Activated CD4-positive, alpha-beta T cell treated with anti-CD3 and anti-CD28 coated beads for 1 hour (primary cell): ENCODE results near the gene MPHOSPH9.

Source experiments
- DNase-seq: peaks from one replicate; pipeline ENCODE4 v3.0.0-alpha.2; 2020

MPHOSPH9 gene, protein sequence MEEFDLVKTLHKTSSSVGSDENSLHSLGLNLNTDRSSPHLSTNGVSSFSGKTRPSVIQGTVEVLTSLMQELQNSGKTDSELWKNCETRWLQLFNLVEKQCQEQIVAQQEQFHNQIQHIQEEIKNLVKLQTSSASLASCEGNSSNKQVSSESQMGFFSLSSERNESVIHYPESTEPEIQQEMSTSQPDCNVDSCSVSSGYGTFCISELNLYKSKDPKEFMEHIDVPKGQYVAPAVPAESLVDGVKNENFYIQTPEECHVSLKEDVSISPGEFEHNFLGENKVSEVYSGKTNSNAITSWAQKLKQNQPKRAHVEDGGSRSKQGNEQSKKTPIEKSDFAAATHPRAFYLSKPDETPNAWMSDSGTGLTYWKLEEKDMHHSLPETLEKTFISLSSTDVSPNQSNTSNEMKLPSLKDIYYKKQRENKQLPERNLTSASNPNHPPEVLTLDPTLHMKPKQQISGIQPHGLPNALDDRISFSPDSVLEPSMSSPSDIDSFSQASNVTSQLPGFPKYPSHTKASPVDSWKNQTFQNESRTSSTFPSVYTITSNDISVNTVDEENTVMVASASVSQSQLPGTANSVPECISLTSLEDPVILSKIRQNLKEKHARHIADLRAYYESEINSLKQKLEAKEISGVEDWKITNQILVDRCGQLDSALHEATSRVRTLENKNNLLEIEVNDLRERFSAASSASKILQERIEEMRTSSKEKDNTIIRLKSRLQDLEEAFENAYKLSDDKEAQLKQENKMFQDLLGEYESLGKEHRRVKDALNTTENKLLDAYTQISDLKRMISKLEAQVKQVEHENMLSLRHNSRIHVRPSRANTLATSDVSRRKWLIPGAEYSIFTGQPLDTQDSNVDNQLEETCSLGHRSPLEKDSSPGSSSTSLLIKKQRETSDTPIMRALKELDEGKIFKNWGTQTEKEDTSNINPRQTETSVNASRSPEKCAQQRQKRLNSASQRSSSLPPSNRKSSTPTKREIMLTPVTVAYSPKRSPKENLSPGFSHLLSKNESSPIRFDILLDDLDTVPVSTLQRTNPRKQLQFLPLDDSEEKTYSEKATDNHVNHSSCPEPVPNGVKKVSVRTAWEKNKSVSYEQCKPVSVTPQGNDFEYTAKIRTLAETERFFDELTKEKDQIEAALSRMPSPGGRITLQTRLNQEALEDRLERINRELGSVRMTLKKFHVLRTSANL

DNA sequence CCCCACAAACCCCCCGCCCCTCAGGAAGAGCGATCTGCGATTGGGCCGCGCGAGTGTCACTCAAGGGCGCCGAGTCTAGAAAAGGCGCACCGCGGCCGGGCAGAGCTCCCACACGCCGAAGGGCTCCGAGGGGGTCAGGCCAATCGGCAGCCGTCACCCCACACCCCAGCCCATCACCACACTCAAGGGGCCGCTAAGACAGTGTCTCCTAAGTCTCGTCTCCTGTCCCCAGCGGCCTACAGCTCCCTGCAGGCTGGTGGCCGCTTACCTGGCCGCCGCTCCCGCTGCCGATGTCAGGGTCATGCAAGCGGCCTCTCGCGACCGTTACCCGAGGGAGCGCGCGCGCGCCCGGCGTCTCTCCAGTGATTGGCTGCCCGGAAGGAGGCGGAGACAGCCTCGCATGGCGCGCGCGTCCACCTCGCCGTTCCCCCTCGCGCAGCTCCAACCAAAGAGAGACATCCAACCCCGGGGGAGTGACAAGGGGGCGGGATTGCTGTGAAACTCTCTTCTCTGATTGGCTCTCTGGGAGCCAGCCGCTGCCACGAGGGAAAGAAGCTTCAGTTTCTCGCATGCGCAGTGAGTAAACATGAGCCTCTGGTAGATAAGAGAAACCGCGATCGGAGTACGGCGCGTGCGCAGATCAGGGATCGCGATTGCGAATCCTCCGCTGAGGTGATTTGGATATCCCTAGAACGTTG lies at the start of gene MPHOSPH9, which contains the start of gene MTRFR:
MPHOSPH9 (minus strand) TSS at position 335 of the 698 bp plus-strand sequence. CDS start 2,777 bp downstream, outside the sequence.
MTRFR (plus strand) TSS at position 630 of the 698 bp plus-strand sequence. CDS start 20,239 bp downstream, outside the sequence.
- peak; percentile 98 for DNase-seq

DNA sequence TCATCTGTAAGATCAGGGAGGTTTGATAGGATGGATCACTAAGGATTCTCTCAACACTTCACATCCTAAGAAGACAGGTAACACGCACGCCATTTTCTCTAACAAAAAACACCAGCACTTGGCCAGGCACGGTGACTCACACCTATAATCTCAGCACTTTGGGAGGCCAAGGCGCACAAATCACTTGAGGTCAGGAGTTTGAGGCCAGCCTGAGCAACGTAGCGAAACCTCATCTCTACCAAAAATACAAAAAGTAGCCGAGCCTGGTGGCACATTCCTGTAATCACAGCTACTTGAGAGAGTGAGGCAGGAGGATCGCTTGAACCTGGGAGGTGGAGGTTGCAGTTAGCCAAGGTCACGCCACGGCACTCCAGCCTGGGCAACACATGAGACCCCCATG lies 49.2 kb upstream of the MPHOSPH9 start:
- DNase-seq, result no peak

DNA sequence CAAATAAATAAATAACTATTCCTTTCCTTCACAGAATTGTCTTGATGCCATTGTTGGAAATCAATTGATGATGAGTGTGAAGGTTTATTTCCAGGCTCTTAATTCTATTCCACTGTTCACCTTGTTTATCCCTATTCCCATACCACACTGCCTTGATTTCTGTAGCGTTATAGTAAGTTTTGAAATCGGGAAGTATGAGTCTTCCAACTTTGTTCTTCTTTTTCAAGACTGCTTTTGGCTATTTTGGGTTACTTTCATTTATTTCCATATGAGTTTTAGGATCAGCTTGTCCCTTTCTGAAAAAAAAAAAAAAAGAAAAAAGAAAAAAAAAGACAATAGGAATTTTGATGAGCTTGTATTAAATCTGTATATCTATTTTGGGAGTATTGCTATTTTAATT lies 48.0 kb upstream of the MPHOSPH9 start:
- DNase-seq, result no peak

DNA sequence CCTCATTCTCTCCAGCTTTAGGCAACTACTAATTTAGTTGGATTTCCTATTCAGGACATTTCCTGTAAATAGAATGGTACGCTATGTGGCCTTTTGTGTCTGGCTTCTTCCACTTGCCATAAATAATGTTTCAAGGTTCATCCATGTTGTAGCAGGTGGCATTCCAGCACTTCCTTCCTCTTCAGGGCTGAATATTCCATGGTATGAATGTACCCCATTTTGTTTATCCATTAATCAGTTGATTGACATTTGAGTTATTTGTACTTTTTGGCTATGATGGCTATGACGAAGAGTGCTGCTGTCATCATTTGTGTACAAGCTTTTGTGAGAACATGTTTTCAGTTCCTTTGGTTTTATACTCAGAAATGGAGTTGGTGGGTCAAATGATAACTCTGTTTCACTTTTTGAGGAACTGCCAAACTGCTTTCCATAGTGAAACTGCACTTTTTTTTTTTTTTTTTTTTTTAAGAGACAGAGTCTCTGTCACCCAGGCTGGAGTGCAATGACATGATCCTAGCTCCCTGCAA lies 45.2 kb upstream of the MPHOSPH9 start:
- DNase-seq, result no peak

DNA sequence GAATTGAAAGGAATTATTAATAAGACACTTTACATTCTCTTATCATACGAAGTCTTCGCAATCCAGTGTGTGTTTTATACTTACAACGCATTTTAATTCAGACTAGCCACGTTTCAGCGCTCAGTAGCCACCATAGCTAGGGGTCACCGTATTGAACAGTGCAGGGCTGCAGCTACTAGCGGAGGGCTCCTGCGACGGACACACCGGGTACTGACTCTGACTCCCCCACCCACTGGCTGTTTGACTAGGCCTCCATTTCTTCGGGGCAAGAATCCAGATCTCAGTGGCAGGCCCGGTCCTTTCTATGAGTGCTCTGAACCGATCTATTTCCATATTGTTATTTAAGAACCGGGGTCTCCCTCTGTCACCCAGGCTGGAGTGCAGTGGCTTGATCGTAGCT lies 40.2 kb upstream of the MPHOSPH9 start:
- DNase-seq, result no peak

DNA sequence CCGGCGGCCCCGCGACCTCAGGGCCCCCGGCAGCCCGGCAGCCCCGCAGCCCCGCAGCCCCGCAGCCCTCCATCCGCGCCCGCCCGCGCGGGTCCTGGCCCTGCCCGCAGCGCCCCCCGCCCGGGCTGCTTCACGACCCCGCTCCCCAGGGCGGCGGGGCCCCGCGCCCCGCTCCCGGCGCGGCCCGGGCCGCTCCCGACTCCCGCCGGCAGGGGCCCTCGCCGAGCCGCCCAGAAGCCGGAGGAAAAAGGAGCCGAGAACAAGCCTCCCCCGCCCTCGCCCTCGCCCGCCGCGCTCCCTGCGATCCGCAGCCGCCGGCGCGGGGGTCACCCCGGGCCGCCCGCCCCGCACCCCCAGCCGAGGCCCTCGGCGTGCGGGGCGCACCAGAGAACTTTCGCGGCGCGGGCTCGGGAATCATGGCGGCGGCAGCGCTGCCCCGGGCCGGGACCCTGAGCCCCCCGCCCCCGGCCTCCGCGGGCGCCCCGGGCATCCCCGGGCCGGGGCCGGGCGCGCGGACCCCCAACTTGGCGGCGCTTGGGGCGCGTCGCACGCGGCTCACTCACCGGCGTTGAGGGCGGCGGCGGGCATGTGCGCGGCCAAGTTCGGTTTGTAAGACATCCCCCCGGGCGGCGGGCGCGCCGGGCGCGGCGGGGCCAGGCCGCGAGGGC lies 38.2 kb upstream of the MPHOSPH9 start:
- peak; percentile 69 for DNase-seq

DNA sequence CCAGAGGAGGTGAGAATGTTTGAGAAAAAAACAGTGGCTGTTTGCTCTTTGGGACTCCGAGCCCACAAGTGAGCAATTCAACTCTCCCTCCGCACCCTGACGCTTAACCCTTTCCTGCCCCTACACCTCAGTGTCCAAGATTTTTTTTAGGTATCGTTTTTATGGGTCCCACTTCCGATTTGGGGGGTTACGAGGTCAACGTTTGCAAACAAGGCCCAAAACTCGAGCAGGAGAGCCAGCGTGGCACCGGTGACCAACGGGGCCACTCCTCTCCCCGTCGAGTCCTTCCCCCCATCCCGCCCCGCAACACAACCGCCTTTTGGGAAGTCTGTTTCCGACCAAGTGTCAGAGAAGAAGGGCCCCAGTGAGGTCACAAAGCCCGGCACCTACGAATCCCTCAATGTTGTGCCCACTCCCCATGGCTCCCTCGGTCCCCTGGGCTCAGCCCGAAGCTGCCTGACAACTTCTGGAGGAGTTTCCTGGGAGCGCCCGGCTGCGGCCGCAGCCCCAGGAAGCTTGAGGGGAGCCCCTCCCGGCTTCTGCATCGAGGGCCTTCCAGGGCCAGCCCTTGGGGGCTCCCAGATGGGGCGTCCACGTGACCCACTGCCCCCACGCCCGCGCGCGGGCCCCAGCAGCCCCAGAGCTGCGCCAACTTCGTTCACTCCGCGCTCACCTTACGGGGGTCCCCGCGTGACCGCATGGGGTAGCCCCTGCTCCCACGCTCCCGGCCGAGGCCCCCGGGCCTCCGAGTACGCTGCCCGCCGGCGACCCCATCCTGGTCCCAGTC lies 37.5 kb upstream of the MPHOSPH9 start:
- no peak for DNase-seq

DNA sequence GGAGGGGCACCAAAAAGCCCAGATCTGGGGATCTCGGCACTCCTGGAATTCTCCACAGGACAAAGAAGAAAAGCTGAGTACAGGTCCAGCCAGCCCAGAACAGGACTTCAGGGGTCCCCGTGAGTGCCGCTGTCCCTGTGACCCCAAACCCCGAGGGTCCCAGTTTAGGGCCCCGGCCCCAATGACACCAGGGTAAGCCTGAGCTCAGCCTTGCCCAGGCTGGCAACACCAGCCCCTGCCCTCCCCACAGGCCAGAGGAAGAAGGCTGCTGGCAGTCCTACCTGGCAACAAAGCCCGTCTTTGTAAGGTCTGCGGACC lies 36.9 kb upstream of the MPHOSPH9 start:
- no peak for DNase-seq

DNA sequence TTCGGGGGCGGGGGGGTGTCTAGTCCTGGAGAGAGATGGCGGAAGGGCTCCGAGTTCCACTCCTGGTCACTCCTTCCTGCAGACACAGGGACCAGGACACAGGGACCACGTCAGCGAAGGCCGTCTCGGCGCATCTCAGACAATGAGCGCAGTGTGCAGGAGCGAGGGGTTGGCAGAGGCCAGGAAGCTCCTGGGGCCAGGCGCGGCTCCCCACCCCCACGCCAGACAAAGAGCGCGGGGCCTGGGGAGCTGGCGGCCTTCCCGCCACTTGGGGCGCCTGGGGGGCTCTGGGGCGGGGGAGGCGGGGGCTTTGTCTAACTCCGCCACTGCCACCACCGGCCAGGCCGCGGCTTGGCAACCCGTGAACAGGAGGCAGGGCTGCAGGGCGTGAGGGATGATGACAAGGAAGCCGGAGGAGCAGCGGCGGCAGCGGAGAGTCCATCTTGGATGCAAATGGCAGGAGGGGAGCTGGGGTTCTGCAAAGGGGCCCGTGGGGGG lies 36.5 kb upstream of the MPHOSPH9 start:
- DNase-seq, result no peak

DNA sequence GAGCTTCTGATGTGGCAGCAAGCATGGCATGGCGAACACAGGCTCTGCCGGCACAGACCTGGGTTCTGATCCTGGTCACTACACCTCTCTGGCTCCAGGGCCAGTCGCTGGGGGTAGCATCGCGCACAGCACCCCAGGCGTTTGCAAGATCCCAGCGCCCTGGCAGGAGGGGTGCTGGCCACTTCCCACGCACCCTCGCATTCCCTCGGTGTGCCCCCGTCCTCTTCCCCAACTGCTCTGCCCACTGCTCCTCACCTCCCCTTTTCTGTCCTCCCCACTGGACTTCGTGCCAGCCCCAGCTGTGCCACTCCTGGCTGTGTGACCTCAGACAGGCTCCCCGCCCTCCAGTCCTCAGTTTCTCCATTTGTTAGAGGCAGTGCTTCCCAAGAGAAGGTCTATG lies 35.9 kb upstream of the MPHOSPH9 start:
- DNase-seq, result no peak

DNA sequence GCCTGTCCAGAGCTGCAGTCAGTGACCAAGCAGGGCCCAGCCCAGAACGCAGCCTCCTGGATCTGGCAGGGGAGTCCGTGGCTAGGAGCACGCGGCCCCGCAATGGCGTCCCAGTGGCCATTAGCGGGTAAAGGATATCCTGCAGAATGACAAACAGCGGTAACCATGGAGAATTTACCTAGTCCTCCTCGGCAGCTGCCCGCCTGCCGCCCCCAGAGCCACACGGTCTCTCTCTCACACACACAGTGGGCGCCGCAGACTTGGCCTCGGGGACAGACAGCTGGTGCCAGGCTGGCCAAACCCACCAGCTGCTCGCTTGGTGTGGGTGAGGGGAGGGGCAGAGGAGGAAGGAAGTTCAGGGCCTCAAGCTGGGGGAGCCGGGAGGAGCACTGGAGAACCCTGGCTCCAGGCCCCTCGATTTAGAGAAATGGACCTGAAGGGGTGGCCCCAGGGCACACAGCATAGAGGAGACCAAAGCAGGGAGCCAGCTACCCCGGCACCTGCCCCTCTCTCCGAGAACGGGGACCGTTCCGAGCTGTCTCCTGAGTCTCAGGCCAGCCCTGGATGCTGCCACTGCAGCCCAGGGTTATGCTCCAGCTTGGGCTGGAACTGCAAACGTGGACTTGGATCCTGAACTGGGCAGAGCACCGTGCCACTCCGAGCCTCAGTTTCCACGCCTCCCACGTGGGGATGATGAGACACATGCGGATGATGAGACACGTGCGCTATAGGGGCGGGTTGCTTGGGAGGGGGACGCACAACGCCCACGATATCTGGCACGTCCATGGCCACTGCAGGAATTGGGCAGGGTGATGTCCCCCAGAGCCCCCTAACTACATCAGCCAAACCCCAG lies 35.3 kb upstream of the MPHOSPH9 start:
- DNase-seq, result no peak

DNA sequence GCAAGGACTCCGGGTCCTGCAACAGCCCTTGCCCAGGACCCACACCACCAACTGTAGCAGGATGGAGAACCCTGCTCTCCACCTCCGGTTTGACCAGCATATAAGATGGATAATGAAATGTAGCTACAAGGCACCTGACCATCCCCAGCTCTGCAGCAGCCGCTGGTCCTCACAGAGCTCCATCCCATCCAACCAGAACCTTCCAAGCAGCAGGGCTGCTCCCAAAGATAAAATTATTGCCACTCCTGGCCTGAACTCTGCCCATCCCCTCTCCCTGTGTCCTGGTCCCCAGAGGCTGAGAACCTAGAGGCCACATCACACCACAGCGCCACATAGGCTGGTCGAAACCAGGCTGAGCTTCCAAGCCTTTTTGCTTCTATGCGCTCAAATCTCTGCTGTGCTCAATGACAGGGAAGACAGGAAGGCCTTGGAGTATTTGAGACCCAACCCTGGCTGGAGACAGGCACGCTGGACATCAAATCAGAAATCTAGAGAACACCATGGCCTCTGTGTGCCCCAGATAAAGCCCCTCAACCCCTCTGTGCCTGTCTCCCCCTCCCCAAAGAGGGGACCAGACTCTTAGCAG lies 34.5 kb upstream of the MPHOSPH9 start:
- DNase-seq, result no peak

DNA sequence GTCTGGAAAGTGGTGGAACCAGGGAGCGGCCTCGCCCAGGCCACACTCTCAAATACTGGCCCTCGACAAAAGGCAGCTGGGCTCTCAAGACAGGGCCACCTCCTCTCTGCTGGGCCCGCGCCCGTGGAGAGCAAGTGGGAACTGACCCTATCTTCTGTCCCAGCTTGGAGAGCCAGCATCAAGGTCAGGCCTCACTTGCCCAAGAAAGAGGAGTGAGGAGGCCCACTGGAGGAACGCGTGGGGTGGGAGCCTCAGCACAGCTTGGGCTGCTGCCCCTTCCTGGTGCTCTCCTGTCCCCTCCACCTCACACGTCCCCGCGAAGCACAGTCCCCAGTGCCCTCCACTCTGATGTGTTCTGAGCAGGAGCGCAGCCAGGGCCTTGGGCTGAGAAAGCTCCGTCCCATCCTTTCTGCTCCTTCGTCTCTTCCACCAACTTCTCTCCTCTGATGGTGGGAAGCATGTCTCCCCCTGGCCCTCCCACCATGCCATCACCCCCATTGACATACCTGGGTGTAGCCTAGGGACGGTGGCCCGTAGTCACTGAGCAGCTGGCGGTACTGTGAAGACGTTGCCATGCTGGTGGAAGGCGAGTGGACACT lies 33.8 kb upstream of the MPHOSPH9 start:
- DNase-seq, result no peak

DNA sequence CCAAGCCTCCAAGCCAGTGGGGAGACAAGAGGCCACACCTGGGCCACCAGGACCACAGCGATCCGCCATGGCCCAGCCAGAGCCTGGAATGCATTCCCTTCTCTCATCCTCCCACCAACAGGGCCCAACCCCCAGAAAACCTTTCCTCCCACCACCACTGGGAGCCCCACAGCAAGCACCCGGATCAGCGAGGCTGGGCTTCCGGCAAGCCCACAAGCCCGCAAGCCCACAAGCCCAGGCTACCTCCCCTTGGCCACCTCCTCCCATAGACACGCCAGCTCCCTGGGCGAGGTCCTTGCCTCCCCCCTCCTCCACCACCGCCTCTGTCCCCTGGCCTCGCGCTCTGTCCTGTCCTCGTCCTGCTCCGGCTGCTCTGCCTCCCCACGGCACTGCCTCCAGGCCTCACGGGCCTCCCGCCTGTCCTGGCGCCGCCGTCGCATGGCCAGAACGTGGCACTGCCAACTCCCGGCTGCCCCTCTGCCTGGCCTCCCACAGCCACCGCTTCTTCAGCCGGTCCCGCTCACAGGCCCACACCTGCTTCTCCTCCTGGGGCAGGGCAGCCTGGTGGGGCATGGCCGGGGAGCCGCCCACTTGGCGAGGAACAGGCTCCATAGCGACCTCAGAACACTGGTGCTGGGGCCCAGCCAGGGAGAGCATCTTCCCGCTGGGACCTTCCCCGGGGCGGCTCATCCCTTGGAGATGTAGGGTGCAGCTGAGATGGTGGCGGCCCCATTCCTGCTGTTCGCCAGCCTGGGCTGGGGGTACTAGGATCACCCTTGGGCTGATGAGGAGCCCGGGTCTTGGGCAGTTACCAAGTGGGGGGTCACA lies 33.1 kb upstream of the MPHOSPH9 start:
- DNase-seq, result no peak

DNA sequence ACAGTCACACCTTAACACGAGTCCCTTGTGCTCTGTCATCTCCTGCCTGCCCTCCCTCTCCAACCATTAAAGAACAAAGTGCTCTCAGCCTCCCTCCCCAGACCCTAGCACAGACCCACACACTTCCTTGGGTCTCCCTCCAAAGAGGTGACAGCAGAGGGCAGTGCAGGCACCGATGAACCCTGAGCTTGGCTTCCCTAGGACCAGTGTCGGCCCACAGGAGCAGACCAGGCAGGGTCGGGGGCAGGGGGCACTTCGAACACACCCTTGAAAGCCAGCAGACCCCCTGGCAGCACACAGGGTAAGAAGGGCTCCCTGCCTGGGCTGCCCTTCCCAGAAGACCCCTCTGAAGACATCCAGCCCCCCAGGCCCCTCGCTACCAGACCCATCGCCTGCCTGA lies 31.7 kb upstream of the MPHOSPH9 start:
- DNase-seq, result no peak

DNA sequence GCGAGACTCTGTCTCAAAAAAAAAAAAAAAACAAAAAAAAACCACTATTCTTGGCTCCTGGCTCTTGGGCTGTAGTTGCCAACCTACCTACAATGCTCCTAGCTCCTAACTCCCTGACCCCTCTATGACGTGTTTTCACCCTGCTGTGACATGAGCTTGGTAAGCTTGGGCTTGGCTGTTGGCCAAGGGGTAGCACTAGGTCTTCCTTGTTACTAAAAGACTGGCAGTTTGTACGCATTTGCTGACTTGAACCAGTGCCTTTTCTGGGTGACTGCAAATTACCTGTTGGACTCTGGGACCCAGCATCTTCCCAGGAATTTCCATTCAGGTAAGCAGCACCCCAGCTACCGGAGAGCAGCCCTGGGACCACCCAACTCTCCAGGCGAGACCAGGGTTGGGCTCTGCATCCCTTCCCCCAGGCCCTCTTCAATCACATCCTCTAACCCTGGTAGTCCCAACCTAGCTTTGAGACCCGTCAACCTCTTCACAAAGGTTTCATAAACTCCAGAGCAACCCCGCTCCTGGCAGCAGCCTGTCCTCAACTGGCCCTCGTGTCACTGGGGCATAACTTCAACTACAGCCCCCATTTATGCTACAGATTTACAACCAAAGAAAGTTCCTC lies 30.4 kb upstream of the MPHOSPH9 start:
- no peak for DNase-seq

DNA sequence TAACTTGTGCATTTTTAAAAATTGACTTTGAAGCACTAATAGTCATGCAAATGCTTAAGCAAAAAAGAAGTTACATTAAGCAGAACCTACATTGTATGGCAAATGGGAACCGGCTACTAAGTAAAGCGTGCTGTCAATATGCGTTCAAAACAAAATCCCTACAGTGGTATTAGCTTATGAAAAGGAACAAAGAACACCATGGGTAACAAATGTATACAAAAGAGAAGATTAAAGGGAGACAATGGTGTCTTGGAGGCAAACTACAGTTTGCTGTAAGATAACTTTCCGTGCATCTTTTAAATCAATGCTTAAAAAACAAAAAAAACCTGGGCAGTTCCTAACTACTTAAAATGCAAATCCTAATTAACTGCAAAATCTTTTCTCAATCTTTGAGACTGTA lies 28.3 kb upstream of the MPHOSPH9 start:
- DNase-seq, result no peak

DNA sequence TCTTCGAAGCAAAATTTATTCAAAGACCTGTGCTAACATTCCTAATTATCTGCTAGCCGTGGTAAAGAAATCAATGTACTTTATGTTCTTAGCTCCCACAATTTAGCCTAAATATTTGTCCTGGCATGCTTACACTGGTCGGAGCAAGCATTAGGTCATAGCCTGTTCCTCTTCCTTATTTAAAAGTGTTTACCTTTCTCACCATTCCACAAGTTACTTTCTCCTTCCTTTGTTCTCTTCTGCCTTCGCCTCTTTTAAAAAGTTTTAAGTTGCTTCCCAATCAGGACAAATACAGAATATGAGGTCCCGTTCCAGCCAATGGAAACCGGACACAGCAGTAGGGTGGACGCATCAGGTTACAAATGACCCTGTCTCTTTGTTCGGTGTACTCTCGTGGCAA lies 27.1 kb upstream of the MPHOSPH9 start:
- no peak for DNase-seq
